T-helper 17 cell (primary cell): ENCODE measurements around the gene SDR39U1. TPM values are rescaled to one million over a fixed set of nuclear protein-coding genes. Genes with fewer than 3 reads are reported as not detected.

Experiments
- ATAC-seq: fragments of 150-1000 bp; cut with Tn5 transposase; 2 replicates; pipeline ENCODE4 v1.10.0; 2021; ENCODE audit warnings: mild to moderate bottlenecking, moderate library complexity
- DNase-seq, 3 donors: peaks; one replicate each; pipeline versions ENCODE4 v3.0.0 to v3.0.0-alpha.2; 2020 to 2021
- H3K9me3 ChIP-seq: one replicate; pipeline ENCODE4 v1.7.0; 2013; ENCODE audit warnings: low read length, mild to moderate bottlenecking; ENCODE audit not compliant: control insufficient read depth, poor library complexity, severe bottlenecking
- H3K27ac Mint-ChIP-seq: one replicate; pipeline ENCODE4 v1.8.0; 2022; ENCODE audit warnings: mild to moderate bottlenecking, moderate library complexity, mixed read lengths
- H3K27me3 Mint-ChIP-seq: one replicate; pipeline ENCODE4 v1.8.0; 2022; ENCODE audit warnings: mixed read lengths
- H3K36me3 Mint-ChIP-seq: one replicate; pipeline ENCODE4 v1.8.0; 2022; ENCODE audit warnings: low read depth, mixed read lengths
- H3K4me1 Mint-ChIP-seq: one replicate; pipeline ENCODE4 v1.8.0; 2022; ENCODE audit warnings: mild to moderate bottlenecking, mixed read lengths
- H3K4me3 Mint-ChIP-seq: one replicate; pipeline ENCODE4 v1.8.0; 2022; ENCODE audit warnings: mild to moderate bottlenecking, moderate library complexity, mixed read lengths
- total RNA-seq, 4 donors: library from RNA in 2 of 4; stranded (reverse) in 2 of 4; gene quantifications; one replicate each; pipeline ENCODE4 v1.2.3 and lab custom pipeline; 2022 to 2026

The SDR39U1 gene
- total RNA-seq, 2 donors from 2014 or later: 64.3 to 82.6 TPM

DNA sequence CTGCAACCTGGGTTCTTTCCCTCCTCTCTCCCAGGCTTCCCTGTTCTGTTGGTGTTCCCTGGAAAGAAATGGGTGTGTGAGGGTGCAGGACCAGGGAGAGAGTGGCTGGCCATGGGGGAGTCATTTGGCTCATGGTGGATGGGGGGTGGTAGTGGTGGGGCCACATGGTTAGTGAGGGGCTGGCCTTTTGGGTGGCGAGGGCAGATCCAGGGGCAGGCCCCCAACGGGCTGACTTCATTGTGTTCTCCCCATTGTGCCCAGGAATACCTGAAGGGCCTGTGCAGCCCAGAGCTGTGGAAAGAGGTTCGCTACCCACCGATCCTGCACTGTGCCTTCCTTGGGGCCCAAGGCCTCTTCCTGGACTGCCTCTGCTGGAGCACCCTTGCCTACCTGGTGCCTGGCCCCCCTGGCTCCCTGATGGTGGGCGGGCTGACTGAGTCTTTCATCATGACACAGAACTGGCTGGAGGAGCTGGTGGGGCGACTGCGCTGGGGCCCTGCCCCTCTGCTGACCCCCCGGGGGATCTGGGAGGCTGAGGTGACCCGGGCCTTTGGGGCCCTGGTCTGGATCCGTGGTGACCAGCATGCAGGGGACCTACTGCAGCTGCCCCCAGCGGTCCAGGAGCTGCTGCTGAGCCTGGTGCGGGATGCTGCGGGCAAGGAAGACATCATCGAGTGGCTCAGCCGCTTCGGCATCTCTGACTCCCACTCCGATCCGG is 34.8 kb downstream of the SDR39U1 start:
- peaks cover 37% of the 10 kb centered on the region for H3K27me3 Mint-ChIP-seq
- H3K4me3 Mint-ChIP-seq: no peak overlapping the region
- DNase-seq (no peak), ATAC-seq (no peak)
- peaks cover 5% of the 10 kb centered on the region for H3K36me3 Mint-ChIP-seq
- H3K27ac Mint-ChIP-seq: no peak overlapping the region
- H3K9me3 ChIP-seq: no peaks in the 10 kb centered on the region
- H3K4me1 Mint-ChIP-seq: peaks cover 8% of the 10 kb centered on the region

DNA sequence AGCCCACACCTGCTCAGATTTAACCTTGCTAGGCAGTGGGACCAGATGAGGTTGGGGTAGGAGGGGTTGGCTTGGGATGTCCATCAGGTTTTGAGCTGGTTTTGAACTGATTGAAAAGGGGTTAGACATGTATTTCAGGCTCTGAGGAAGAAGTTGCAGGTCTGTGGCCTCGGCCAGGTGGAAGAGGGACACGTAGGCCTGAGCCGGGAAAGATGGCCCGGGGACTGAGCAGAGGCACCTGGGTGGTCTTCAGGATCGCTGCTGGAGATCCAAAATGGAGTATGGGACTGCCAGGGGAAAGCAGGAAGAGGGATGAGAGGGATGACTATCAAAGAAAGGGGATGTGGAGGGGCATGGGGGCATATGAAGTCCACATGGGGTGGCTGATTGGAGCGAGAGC is 36.2 kb downstream of the SDR39U1 start:
- no peaks in the 10 kb centered on the region for H3K9me3 ChIP-seq
- Mint-ChIP-seq H3K27ac (no peak overlapping the region), H3K4me1 (peaks cover 9% of the 10 kb centered on the region), H3K27me3 (peaks cover 40% of the 10 kb centered on the region), H3K4me3 (no peak overlapping the region), H3K36me3 (peaks cover 5% of the 10 kb centered on the region)
- DNase-seq (no peak), ATAC-seq (no peak)

DNA sequence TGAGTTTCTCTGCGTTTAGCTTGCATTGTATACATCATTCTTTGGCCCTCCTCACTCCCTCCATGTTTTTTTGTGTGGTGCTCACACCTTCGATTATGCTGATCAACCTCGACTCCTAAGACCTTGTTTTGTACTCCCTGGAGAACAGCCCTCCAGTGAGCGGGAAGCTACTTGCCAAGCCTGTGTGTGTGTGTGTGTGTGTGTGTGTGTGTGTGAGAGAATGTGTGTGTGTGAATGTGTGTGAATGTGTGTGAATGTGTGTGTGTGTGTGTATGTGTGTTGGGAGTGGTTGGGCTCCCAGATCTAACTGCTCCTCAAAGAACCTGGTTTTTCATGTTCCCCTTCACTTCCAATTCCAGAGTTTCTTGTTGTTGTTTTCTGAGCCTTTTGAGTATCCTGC is 37.8 kb downstream of the SDR39U1 start:
- H3K27ac Mint-ChIP-seq: no peak overlapping the region
- peaks cover 50% of the 10 kb centered on the region for H3K27me3 Mint-ChIP-seq
- no peak for ATAC-seq
- DNase-seq: no peak
- H3K4me1 Mint-ChIP-seq: peaks cover 10% of the 10 kb centered on the region
- no peak overlapping the region for H3K4me3 Mint-ChIP-seq
- H3K9me3 ChIP-seq: no peaks in the 10 kb centered on the region
- peaks cover 5% of the 10 kb centered on the region for H3K36me3 Mint-ChIP-seq

DNA sequence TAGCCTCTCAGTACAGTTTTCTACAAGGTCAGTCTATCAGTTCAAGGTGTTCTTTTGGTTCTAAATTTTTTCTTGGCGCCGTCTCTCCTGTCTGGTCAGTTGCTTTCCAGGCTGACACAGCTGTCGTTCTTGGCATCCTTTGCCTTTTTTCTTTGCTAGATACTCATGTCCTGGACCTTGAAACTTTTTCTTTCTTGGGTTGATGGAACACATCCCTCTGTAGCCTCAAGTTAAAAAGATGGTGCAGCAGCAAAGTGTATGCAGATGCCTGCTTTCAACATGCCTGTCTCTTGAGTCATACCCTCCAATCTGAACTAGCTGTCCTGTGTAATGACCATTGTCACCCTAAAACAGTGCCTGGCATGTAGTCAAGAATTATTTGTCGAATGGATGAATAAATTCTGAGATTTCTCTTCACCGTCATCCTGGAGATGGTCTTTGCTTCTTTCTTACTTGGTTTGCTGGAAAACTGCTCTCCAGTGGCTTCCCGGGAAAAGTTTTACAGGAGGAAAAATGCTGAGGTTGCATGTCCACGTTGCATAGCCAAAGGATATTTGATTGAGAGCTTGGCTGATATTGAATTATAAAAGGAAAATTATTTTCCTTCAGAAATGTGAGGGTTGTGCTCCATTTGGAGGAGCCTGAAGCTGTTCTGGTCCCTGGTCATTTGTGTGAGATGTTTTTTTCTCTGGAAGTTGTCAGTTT is 39.1 kb downstream of the SDR39U1 start:
- H3K36me3 Mint-ChIP-seq: peaks cover 5% of the 10 kb centered on the region
- peaks cover 15% of the 10 kb centered on the region for H3K4me1 Mint-ChIP-seq
- H3K27ac Mint-ChIP-seq: no peak overlapping the region
- no peak for ATAC-seq
- H3K4me3 Mint-ChIP-seq: no peak overlapping the region
- H3K9me3 ChIP-seq: no peaks in the 10 kb centered on the region
- peaks cover 55% of the 10 kb centered on the region for H3K27me3 Mint-ChIP-seq
- no peak for DNase-seq

DNA sequence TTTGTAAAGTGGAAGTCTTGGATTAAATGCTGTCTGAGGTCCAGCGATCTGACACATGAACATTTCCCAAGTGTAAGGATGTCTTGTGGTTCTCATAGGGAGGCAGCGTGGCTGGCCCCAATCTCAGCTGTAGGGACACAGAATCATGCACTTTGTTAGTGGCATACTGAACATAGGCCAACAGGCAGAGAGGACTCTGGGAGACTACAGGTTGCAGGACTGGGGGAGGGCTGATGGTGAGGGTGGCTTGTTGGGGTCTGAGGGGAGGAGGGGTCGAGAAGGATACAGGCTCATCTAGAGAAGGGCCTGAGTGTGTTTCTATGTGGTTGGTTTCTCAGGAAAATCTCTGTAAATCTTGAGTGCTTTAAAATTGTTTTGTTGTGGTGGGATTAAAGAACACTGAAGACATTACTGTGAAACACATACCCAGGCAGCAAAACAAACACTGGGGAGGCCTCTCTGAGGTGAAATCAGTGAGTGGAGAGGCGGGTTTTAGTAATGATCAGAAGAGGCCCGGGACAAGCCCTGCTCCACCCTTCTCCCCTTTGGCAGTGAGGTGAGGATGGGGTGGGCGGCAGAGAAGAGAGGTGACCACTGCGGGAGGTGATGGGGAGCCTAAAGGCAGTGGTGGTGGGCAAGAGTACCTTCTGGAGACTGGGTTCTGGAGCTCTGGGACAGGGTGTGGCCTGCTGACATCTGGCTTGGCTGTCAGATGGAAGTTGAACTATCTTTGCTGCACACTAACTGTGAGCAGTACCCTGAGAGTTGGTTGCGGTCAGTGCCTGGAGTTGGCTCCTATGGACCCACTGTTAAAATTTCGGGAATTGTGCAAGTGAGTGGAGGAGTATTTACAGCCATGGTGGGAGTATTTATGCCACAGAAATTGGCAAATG is 40.5 kb downstream of the SDR39U1 start:
- ATAC-seq: no peak
- Mint-ChIP-seq H3K27me3 (peaks cover 54% of the 10 kb centered on the region), H3K4me1 (peaks cover 21% of the 10 kb centered on the region), H3K4me3 (no peak overlapping the region), H3K27ac (no peak overlapping the region), H3K36me3 (peaks cover 5% of the 10 kb centered on the region)
- DNase-seq: no peak
- H3K9me3 ChIP-seq: no peaks in the 10 kb centered on the region

DNA sequence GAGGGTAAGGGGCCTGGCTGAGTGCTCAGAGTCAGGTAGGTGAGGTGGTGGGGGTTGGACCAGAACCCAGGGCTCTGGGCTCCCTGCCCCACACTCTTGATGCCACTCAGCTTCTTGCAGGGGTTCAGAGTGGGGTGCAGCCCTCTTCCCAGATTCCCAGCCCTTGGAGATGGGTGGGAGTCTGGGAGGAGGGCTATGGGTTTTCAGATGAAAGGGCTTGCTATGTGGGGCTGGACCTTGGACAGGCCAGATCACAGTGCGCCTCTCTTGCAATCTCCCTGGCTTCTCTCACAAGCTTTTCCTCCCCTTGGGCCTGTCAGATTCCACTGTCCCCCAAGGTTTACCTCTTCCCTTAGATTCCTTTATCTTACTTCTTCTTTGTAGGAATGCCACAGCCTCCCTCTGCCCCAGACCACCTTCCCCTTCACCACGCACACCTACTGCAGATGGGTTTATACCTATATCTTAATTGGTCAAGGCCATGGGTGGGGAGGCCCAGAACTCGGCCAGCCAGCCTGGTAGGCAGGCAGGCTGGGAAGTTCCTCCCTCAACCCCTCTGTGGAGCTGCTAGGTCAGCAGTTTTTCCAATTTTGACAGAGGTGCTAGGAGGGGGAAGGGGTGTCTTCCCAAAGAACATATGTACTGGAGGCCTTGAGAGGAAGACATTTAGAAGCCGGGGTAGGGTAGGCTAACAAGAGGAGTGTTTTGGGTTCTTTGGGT is 42.4 kb downstream of the SDR39U1 start:
- Mint-ChIP-seq H3K4me3 (peak overlapping the region; percentile 87), H3K27me3 (peaks cover 45% of the 10 kb centered on the region), H3K27ac (peak overlapping the region; percentile 43), H3K4me1 (peaks cover 25% of the 10 kb centered on the region), H3K36me3 (peaks cover 2% of the 10 kb centered on the region)
- no peaks in the 10 kb centered on the region for H3K9me3 ChIP-seq
- DNase-seq (no peak), ATAC-seq (no peak)

DNA sequence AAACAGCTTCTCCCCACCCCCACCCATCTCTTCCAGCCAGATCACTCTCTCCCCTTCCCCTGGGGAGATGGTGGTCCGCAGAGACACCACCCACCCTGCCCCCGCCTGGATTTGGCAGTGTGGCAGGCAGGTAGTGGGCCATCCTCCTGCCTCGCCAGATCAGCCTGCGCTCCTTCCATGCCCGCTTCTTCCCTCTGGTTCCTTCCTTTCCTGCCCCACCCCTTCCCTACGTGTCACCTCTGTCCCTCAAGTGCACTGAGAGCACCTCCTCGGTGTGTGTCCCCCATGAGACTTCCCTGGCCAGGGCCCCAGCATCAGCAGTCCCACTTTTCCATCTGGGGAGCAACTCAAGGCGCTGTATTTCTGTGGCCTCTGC is 43.1 kb downstream of the SDR39U1 start:
- Mint-ChIP-seq H3K4me1 (peaks cover 25% of the 10 kb centered on the region), H3K27me3 (peaks cover 41% of the 10 kb centered on the region), H3K36me3 (peaks cover 2% of the 10 kb centered on the region), H3K27ac (peak overlapping the region; percentile 43), H3K4me3 (peak overlapping the region; percentile 87)
- no peak for ATAC-seq
- DNase-seq: no peak
- H3K9me3 ChIP-seq: no peaks in the 10 kb centered on the region

DNA sequence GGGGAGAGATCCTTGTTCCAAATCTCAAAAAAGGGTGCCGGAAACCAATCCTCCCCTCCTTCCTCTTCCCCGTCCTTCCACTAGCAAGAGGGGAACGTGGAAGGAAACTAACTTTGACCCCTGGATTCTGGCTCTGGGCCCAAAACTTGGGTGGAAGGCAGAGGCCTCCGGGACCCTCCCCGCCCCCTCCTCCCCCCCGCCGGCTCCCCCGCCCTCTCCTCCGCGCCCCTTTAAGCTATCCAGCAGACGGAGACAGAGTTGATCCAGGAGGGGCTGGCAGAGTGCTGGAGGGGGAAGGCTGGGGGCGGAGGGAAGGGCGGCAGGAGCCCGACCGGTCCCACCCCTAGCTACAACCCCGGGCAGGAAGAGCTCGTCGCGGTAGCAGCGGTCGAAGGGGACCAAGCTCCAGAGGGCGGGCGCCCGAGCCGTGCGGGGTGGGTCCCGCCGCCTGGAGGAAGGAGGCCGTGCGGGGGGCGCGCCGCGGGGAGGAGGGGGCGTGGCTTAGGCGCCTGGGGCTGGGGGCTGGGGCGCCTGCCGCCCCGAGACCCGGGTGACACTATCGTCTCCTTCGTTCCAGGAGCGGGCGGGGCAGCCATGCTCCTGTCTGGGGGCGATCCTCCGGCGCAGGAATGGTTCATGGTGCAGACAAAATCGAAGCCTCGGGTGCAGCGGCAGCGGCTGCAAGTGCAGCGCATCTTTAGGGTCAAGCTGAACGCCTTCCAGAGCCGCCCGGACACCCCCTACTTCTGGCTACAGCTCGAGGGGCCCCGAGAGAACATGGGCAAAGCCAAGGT is 43.7 kb downstream of the SDR39U1 start, which contains the start of gene NYNRIN:
TSS of gene NYNRIN (plus strand) at position 351 of the 794 bp plus-strand sequence. CDS start at position 595, 244 bp downstream.
- ATAC-seq (peak; percentile 80), DNase-seq (peak in 1 of 3 donors; percentile 28)
- Mint-ChIP-seq H3K27ac (peak within 1 kb of the TSS; percentile 43), H3K4me3 (peak within 1 kb of the TSS; percentile 87), H3K36me3 (no peaks in the 10 kb centered on the region), H3K27me3 (peaks cover 35% of the 10 kb centered on the region), H3K4me1 (peaks cover 25% of the 10 kb centered on the region)
- H3K9me3 ChIP-seq: no peaks in the 10 kb centered on the region

DNA sequence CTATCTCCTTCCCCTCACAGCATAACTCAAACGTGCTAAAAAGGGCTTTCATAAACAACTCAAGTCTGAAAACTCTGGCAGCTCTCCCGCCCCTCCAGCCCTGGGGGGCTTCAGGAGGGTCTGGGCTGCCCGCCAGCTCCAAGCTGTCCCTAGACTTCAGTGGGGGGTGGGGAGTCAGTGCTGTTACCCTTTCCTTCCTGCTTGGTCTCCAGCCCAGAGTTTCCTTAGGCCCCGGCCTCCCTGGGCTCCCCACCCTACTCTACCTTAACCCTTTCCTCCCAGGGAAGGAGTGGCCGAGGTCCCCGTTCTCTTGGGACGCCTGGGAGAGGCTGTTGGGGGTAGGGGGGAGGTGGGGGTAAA is 44.3 kb downstream of the SDR39U1 start:
- Mint-ChIP-seq H3K4me1 (peaks cover 25% of the 10 kb centered on the region), H3K27me3 (peaks cover 29% of the 10 kb centered on the region), H3K36me3 (no peaks in the 10 kb centered on the region), H3K27ac (no peak overlapping the region), H3K4me3 (no peak overlapping the region)
- DNase-seq (no peak), ATAC-seq (no peak)
- no peaks in the 10 kb centered on the region for H3K9me3 ChIP-seq

DNA sequence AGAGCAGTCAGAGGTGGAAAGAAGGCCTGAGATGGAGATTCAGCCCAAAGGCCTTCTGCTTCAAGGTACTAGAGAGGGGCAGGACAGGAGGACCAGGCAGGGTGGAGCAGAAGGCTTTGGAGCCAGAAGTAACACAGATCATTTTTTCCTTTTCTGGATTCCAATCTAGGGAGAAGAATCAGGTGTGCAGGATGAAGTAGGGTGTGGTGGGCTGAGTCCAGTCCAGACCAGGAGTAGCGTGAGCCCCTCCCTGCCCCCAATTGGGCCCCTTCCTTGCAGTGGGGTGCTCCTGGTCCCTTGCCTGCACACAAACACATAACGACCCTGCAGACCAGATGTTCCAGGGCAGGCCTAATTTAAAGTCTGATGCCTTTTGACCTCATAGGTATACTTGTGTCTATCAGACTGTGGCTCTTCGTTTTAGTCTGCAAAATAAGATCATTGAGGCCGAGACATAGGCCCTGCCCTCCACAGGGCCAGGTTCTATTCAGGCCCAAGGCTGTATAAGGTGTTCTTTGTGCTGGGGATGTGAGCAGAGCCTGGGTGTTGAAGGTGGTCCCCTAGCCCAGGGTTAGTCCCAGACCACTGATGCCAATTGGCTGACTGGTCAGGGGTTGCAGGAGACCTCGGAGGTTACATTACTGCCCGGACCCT is 44.8 kb downstream of the SDR39U1 start:
- H3K36me3 Mint-ChIP-seq: no peaks in the 10 kb centered on the region
- peak overlapping the region; percentile 69 for H3K4me3 Mint-ChIP-seq
- H3K27ac Mint-ChIP-seq: peak overlapping the region; percentile 80
- H3K4me1 Mint-ChIP-seq: peaks cover 25% of the 10 kb centered on the region
- ATAC-seq (no peak), DNase-seq (no peak)
- no peaks in the 10 kb centered on the region for H3K9me3 ChIP-seq
- peaks cover 26% of the 10 kb centered on the region for H3K27me3 Mint-ChIP-seq

DNA sequence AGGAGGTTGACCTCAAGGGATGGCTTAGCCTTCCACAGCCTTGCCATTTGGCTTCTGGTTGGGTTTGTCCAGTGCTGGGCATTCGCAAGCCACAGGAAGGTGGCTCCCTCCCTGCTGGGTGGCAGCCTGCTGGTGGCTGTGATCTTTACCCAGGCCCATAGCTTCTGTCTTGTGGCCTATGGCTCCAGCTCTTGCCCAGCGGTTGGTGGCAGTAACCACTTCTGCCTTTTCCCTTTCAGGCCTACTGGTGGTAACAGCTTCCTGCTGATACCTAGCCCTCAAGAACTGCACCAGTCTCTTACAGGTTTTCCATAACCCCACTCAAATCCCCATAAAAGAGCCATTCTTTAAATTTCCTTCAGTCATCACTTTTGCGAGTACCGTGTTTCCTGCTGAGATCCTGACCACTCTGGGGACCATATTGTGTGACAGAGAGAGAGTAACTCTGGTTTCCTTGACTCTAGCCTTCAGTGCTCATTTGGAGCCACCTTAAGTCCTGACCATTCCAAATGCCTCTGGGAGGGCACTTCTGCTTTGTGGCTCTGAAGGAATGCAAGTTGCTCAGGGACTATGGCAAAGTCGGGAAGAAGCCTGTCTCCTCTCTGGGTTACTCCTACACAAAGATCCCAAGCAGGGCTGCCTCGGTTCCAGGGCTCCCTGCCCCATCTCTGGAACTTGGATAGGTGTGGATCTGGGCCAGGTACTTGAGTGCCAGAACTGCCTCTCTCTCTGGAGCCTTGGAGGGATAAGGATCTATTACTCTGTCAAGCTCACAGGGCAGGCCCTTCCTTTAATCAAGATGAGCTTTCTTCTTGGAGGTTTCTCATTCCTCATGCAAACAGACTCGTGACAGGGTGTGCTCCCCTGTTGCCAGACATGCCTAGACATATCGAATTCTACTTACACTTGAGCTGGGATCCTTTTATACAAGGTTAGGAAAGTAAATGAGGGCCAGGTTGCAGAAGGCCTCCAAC is 46.7 kb downstream of the SDR39U1 start:
- DNase-seq (no peak), ATAC-seq (no peak)
- Mint-ChIP-seq H3K27ac (no peak overlapping the region), H3K4me1 (peaks cover 19% of the 10 kb centered on the region), H3K36me3 (peaks cover 2% of the 10 kb centered on the region), H3K27me3 (peaks cover 30% of the 10 kb centered on the region), H3K4me3 (no peak overlapping the region)
- no peaks in the 10 kb centered on the region for H3K9me3 ChIP-seq
